SHP77 (cell line): Measurements from ENCODE around the gene KCTD16.

Experiments
- DNase-seq, 2 experiments: peaks; one replicate each; lab custom pipeline; 2025; lab: John Stamatoyannopoulos, UW

KCTD16 gene

DNA sequence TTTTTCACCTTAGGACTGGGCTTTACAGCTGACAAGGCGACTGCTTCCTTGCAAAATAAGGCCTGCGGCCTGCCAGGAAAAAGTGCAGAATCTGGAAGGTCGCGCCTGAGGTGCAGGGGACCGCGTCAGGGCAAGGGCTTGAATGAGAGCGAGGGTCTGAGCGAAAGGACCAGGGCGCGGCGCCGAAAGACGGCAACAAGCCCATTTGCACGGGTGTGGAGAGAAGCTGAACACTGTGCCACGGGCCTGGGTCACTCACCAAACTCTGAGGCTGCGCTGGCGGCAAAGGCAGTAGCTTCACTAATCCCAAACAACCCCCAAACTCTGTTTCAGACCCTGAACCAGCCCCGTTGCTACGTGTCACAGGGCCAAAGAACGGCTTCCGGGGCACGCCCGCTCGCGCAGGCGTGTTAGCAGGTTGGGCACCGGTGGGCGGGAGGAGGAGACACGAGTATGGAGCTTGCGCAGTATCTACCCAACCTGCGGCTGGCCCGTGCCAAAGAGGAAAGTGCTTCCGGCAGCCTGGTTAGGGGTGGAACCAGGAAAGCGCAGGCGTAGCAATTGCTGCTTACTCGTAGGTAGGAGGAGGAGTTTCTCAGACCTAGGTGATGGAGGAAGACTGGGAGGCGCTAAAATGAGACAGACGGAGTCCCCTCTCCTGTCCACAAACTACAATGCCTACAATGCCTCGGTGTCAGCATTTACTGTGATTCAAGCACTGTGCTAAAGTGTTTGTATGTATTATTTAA lies at the start of gene KCTD16, which contains the start of gene YIPF5:
KCTD16 (plus strand) TSS at position 598 of the 749 bp plus-strand sequence.
YIPF5 (minus strand) TSS at position 384 of the 749 bp plus-strand sequence. CDS start 704 bp downstream, outside the sequence.
- DNase-seq: peak; percentile 96 to 98

DNA sequence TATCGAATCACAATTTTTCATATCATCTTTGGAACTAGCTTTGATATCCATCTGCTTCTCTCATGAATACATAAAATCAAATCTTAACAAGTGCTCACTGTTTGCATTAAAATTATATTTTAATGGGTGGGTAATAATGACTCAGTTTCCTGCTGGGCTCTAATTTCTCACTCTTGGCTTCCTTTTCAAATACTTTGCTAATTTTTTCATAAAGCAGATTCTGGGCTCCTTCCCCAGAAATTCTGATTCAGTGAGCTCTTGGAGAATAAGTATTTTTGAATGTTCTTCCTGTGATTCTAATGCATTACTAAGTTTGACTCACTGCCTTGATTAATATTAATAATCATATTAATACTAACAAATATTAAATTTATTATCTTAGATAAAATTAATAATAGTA lies 49.1 kb upstream of the KCTD16 start:
- no peak for DNase-seq

DNA sequence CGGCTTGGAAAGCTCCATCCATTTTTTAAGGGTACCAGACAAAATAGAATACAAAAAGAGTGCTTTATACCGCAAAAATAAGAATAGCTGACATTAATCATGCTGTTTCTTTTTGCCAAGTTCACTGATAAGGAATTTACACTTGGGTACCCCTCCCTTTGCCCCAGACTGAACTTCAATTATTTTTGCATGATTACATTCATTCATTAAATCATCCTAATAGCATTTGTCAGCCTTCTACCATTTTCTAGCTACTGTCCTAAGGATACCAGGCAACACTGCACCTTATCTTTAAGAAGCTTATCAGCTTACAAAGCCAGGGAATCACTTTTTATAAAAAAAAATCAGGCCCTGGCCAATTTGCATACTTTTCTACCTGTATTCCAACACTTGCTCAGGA lies 48.6 kb upstream of the KCTD16 start:
- DNase-seq: no peak

DNA sequence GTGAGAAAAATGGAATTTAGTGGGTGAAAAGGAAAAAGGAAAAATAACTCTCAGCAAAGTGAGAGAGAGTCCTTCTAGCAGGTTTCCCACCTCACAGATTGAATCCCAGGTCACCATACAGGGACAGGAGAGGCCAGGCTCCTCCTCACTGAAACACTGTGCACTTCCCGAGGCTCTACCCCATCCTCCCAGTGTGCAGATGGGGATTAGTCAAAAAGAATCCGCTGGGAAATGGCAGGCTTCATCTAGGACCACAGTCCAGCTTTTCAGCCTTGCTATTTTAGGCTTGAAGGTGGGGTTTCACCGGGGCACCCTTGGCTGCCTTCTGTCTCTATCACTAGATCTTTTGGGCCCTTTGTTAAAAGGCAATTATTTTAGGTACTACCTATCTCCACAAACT lies 48.0 kb upstream of the KCTD16 start:
- DNase-seq: no peak

DNA sequence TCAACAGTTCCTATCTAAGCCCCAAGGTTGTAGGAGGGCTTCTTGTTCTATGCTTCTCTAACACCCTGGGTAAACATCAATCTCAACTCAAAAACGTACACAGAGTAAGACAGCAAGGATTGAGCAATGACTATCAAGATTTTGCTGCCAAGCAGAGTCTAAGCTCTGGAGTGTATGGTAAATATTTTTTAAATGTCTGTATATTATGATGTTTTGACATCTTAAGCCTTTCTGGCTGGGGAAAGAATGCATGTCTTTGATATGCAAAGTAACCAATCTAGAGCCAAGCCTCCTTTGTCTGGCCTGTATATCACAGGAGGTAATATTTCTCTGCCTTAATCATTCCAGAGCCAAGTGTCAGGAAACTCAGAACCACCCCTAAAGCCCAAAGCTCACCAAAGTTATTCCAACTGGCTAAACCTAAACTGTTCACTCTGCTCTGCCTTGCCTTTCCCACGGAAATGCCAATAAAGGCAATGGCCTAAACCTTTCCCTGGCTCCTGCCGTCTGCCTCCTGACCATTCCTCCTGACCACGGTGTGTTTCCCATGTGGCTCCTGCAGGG lies 45.4 kb upstream of the KCTD16 start:
- DNase-seq: no peak

DNA sequence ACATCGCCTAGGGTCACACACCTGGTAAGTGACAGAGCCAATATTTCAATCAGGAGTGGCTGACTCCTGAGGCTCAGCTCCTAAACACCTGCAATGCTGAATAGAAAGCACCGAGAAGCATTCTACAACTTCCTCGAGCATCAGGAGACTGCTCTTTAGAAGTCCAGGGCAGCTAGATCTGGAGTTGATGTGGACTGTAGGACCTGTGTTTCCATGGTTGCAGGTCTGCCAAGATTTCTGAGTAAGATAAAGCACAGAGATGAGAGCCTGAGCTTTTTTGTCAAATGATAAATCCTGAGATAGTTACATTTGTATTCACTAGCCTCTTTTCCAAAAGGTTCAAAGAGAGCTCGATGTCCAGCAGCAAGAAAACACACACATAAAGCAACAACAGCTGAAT lies 44.0 kb upstream of the KCTD16 start:
- no peak for DNase-seq

GRCh38 chr5:144128844-144129243 lies 41.8 kb upstream of the KCTD16 start:
- no peak for DNase-seq

- no peak for DNase-seq
These were observed 40.4 kb upstream of the KCTD16 start for GRCh38 chr5:144130306-144130705.

- no peak for DNase-seq
These were observed 39.4 kb upstream of the KCTD16 start for GRCh38 chr5:144131261-144131660.

DNA sequence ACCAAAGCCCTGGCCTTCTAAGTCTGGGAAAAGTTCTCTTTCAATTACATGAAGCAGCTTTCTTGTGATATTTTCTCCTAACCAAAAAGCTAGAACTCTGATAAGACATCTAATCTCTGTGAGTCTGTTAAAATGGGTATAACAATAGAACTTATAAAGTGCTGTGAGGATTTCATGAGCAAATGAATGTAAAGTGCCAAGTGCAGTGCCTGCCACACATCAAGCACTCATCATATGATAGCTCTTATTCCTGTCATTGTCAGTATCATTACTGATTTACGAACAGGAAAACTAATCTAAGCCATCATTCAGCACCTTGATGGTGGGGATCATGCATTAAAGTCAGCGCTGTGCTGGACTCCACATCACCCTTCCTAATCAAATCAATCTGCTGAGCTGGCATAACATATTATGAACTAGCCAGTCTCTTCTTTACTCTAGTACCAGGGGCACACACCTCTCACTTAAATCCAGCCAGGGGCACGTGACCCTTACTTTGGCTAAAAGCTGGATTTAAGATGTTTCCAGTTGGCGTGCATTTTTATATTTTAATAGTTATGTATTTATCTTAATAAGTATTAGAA lies 37.5 kb upstream of the KCTD16 start:
- DNase-seq: no peak

- DNase-seq: no peak
These were observed 36.4 kb upstream of the KCTD16 start for GRCh38 chr5:144134194-144134826.

DNA sequence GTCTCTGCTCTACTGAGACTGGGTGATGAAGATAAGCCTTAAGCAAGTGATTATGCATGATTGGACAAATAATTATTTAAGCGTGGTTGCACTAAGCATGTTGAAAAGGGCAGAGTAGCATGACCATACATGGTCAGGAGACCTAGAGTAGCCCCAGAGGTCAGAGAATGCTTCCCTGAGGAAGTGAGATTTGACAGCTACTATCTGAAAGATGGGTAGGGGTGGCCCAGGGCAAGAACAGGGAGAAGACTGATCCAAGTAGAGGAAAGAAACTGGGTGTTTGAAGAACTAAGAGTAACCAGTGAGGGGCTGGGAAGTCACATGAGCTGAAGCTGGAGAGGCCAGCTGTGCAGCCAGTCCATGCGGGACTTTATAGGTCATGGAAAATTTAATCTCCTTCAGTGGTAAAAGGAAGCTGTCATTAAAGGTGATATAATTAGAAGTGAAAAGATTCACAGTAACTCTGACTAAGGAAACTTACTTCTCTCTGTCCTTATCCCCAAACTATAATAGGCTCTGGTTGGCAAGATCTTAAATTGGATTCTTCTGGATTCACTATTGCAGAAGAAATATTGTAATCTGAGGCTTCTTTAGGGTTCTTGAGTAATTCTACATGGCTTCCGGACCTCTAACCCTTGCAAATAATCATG lies 35.4 kb upstream of the KCTD16 start:
- no peak for DNase-seq

DNA sequence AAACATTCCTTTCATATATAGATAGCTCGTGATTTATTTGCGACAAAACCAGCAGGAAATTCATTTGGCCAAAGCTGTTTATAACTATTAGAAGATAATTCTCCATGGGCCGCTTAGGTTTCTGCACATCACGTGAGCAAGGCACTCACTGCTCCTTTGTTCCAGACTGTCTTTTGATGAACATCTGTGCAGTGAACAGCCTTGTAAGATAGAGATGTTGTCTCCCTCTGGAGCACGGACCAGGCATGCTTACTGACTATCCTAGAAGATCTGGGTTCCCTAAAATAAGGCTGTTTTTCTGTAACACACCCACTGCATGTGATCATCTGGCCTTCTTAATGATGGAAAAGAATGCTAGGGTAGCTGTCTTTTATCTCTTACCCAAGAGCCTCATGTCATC lies 31.1 kb upstream of the KCTD16 start:
- no peak for DNase-seq

DNA sequence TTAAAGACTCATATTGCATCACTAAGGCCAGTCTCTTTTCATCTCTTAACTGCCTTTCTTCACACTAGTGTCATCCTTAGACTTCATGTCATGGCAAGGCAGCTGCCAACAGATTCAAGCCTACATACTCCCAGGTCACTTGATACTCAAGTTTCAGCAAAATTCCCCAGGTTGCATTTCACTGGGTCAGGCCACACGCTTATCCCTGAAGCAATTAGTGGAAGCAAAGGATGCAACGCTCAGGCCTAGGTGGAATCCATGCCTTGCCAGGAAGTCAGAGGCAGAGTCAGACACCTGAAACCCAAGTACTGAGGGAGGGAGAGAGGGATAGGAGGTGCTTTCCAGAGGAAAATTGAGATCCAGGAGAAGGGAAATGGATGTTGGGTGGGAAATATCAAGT lies 29.1 kb upstream of the KCTD16 start:
- DNase-seq: no peak

GRCh38 chr5:144142139-144142823 lies 28.4 kb upstream of the KCTD16 start:
- peak; percentile 45 to 53 for DNase-seq

DNA sequence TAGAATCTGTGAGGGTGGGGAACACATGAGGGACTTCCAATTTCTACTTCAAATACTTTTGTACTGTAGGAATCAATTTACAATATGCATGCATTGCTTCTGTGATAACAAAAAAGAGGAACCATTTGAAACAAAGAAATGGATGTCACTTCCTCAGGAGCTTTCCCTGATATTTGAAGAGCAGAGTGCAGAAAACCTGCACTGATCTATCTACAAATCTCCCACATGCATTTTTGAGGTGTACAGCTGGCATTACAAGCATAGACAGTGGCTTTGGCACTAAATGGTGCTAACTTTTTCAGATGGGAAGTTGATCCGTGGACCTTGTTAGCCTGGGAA lies 27.9 kb upstream of the KCTD16 start:
- no peak for DNase-seq

DNA sequence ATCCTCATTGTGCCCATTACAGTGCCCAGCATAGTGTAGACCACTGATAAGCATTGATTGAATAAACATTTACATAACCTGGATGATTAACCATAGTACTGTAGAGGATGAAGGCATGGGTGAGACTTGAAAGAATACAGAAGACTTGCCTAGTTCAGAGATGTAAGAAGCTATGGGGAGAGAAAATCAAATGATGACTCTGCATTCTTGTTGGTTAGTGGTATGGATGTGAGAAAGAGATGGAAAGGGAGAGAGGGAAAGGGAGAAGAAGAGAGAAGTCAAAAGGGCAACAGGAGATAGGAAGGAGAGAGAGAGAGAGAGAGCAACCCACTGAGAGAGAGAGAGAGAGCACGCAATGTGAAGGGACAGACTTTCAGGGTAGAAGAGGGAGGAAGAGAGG lies 27.0 kb upstream of the KCTD16 start:
- no peak for DNase-seq

DNA sequence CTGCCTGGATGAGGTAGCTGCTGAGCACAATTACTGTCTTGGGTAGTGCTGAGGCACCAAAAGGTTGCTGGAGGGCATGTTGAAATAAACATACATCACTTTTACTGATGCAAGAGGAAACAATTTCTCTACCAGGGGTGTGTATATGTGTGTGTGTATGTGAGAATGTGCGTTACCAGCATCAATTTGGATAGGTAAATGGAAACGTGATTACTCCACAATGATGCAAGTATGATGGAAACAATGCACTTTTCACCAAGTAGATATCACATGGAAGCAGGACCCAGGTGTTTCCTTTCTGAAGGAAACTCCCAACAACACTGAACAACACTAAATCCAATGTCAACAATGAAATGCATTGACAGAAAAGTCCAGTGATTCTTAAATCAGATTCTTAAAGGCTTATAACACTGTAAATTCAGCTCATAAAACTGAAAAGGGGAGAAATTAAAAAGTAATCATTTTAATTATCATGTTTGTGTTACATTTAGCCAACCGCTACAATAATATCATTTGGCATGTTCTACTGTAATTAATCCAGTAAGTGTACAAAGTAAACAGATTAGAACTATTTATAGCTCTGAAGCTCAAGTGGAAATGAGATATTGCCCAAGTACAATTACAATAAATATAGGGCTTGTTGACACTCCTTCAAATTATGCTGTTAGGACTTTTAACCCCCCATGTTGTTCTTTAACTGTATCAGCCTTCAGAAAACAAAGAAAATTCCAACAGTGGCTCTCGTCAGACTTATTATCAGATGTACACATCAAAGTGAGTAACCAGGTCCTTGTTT lies 25.5 kb upstream of the KCTD16 start:
- no peak for DNase-seq

GRCh38 chr5:144151026-144151425 lies 19.6 kb upstream of the KCTD16 start:
- DNase-seq: no peak

- no peak for DNase-seq
These were observed 13.9 kb upstream of the KCTD16 start for GRCh38 chr5:144156767-144157171.

- DNase-seq: no peak
These were observed 8.0 kb upstream of the KCTD16 start for GRCh38 chr5:144162686-144163085.
